HEK293T (cell line): ENCODE results near the gene GRHL1.
"Not testable (repeated sequence)": the region's sequence is repeated elsewhere in the genome, so short reads cannot be mapped to it uniquely, and the experiment has no call there.

ENCODE experiments used
- FOXA1 ChIP-seq: fragments of 450-650 bp; IDR thresholded peaks from 2 replicates; pipeline ENCODE4 v1.6.1; 2016; ENCODE audit warnings: mild to moderate bottlenecking
- L3MBTL2 ChIP-seq: fragments of 450-650 bp; conservative IDR thresholded peaks from 2 replicates; pipeline ENCODE4 v1.6.1; 2016; ENCODE audit warnings: mild to moderate bottlenecking

GRCh38 chr2:10015376-10015989 is 64.0 kb downstream of the GRHL1 start:
- not testable (repeated sequence) for TF ChIP-seq FOXA1, L3MBTL2
